PFSK-1 (cell line): ENCODE results near the gene HAX1.

ENCODE experiments used
- POLR2AphosphoS5 ChIP-seq: IDR thresholded peaks from 2 replicates; pipeline ENCODE4 v1.6.1; 2012; ENCODE audit warnings: low read depth, mild to moderate bottlenecking, control low read depth, low read length, moderate library complexity
- REST ChIP-seq, 2 experiments: IDR thresholded peaks; 2 replicates each; pipeline versions ENCODE4 v1.6.1 to v1.8.0; 2011 to 2012; ENCODE audit warnings: low read depth in 2 of 2, low read length in 2 of 2, control low read depth in 1 of 2, inconsistent platforms in 1 of 2, mild to moderate bottlenecking in 1 of 2, moderate library complexity in 1 of 2; ENCODE audit not compliant: insufficient read depth in 1 of 2
- SIN3A ChIP-seq: IDR thresholded peaks from 2 replicates; pipeline ENCODE4 v1.6.1; 2012; ENCODE audit warnings: mild to moderate bottlenecking, low read length, moderate library complexity, borderline replicate concordance; ENCODE audit not compliant: insufficient read depth
- TAF1 ChIP-seq: IDR thresholded peaks from 2 replicates; pipeline ENCODE4 v1.6.1; 2012; ENCODE audit warnings: low read length, control low read depth, borderline replicate concordance; ENCODE audit not compliant: insufficient read depth

GRCh38 chr1:154236855-154237254 lies 35.6 kb upstream of the HAX1 start:
- TF ChIP-seq SIN3A (no peak), TAF1 (no peak), POLR2AphosphoS5 (no peak), REST (IDR thresholded peaks at IDR 0.05; ENCODE audit: insufficient read depth in 1 of 2, low read depth in 2 of 2, low read length in 2 of 2) (no peak)
